ENCODE results near the gene POLR2M. TPM values are rescaled to one million over a fixed set of nuclear protein-coding genes. Genes with fewer than 3 reads are reported as not detected.

The POLR2M gene
- total RNA-seq, 1 experiment from 2014 or later, result 86.2 TPM

GRCh38 chr15:57697588-57697987, 8.9 kb upstream of the POLR2M start:
- Histone ChIP-seq H3K4me3 (replicated peaks in 1 of 2; ENCODE audit: low read depth in 1 of 2, low read length in 2 of 2) (no peak overlapping the region), H3K9ac (ENCODE audit: low read length) (no peak overlapping the region), H3K9me2 (ENCODE audit: insufficient read depth) (no peaks in the 10 kb centered on the region), H3K4me2 (ENCODE audit: low read length) (no peak overlapping the region), H2AFZ (ENCODE audit: low read depth, low read length, poor library complexity, severe bottlenecking) (no peak overlapping the region), H4K20me1 (ENCODE audit: insufficient read depth) (no peaks in the 10 kb centered on the region), H3K9me3 (ENCODE audit: control insufficient read depth in 1 of 2, insufficient read depth in 1 of 2, low read depth in 1 of 2, low read length in 2 of 2) (no peaks in the 10 kb centered on the region), H3K36me3 (ENCODE audit: control insufficient read depth in 1 of 2, insufficient read depth in 2 of 2, low read length in 2 of 2) (no peaks in the 10 kb centered on the region), H3K79me2 (ENCODE audit: insufficient read depth, low read length) (no peaks in the 10 kb centered on the region), H3K4me1 (ENCODE audit: control insufficient read depth in 1 of 2, insufficient read depth in 2 of 2, low read length in 2 of 2) (peaks cover 0 to 2% of the 10 kb centered on the region in 2 experiments; a peak in 1 of 4 replicates), H3K27ac (ENCODE audit: low read depth, low read length) (no peak overlapping the region), H3K27me3 (ENCODE audit: insufficient read depth, low read length) (no peaks in the 10 kb centered on the region)
- ChIA-PET CTCF (no interaction called here), RAD21 (ENCODE audit: low non-redundant PET in 1 of 2, low total read pairs in 2 of 2, uncharacterized antibody in 2 of 2, unreplicated experiment in 2 of 2) (no interaction called here), POLR2A (no interaction called here)
- no peak for DNase-seq (ENCODE audit: low read depth, low spot score)
- BruUV-seq (replicated peaks), result no TSS peak
- intact Hi-C loops (cut with micrococcal nuclease), result no loop called here
- TF ChIP-seq ATF3 (IDR thresholded peaks at IDR 0.05) (no peak), YY1 (IDR thresholded peaks at IDR 0.05; ENCODE audit: extremely low read depth, insufficient replicate concordance, low read depth, low read length) (no peak), ELF1 (IDR thresholded peaks at IDR 0.05; ENCODE audit: borderline replicate concordance, low read depth) (no peak), SRF (IDR thresholded peaks at IDR 0.05; ENCODE audit: low read depth) (no peak), ZBTB33 (IDR thresholded peaks at IDR 0.05; ENCODE audit: extremely low read depth, insufficient replicate concordance, low read length) (no peak), CEBPB (IDR thresholded peaks at IDR 0.05; ENCODE audit: low read depth) (no peak), EZH2 (IDR thresholded peaks at IDR 0.05) (no peak)
- no peak for ATAC-seq

GRCh38 chr15:57698243-57698642, 8.3 kb upstream of the POLR2M start:
- Histone ChIP-seq H3K27ac (ENCODE audit: low read depth, low read length) (no peak overlapping the region), H3K4me3 (replicated peaks in 1 of 2; ENCODE audit: low read depth in 1 of 2, low read length in 2 of 2) (no peak overlapping the region), H4K20me1 (ENCODE audit: insufficient read depth) (no peaks in the 10 kb centered on the region), H3K79me2 (ENCODE audit: insufficient read depth, low read length) (no peaks in the 10 kb centered on the region), H3K36me3 (ENCODE audit: control insufficient read depth in 1 of 2, insufficient read depth in 2 of 2, low read length in 2 of 2) (no peaks in the 10 kb centered on the region), H3K4me2 (ENCODE audit: low read length) (no peak overlapping the region), H3K27me3 (ENCODE audit: insufficient read depth, low read length) (no peaks in the 10 kb centered on the region), H2AFZ (ENCODE audit: low read depth, low read length, poor library complexity, severe bottlenecking) (no peak overlapping the region), H3K9me2 (ENCODE audit: insufficient read depth) (no peaks in the 10 kb centered on the region), H3K4me1 (ENCODE audit: control insufficient read depth in 1 of 2, insufficient read depth in 2 of 2, low read length in 2 of 2) (no peaks in the 10 kb centered on the region), H3K9me3 (ENCODE audit: control insufficient read depth in 1 of 2, insufficient read depth in 1 of 2, low read depth in 1 of 2, low read length in 2 of 2) (no peaks in the 10 kb centered on the region), H3K9ac (ENCODE audit: low read length) (no peak overlapping the region)
- RAD21 ChIA-PET (ENCODE audit: low non-redundant PET in 1 of 2, low total read pairs in 2 of 2, uncharacterized antibody in 2 of 2, unreplicated experiment in 2 of 2), result no interaction called here
- BruUV-seq (replicated peaks), result no TSS peak
- no peak for TF ChIP-seq CEBPB (IDR thresholded peaks at IDR 0.05; ENCODE audit: low read depth)
- TF ChIP-seq SRF (IDR thresholded peaks at IDR 0.05; ENCODE audit: low read depth), result no peak
- TF ChIP-seq POLR2AphosphoS5 (IDR thresholded peaks at IDR 0.05; ENCODE audit: low read depth, low read length), result no peak
- no peak for TF ChIP-seq FOSL1 (IDR thresholded peaks at IDR 0.05; ENCODE audit: low read depth)
- TF ChIP-seq JUND (IDR thresholded peaks at IDR 0.05), result no peak
- no peak for TF ChIP-seq TCF7L2 (IDR thresholded peaks at IDR 0.05; ENCODE audit: borderline replicate concordance, extremely low read depth, insufficient read depth, insufficient read length)
- no peak for TF ChIP-seq ZFX (IDR thresholded peaks at IDR 0.05)
- TF ChIP-seq POLR2A (IDR thresholded peaks at IDR 0.05; ENCODE audit: borderline replicate concordance, extremely low read depth, insufficient read depth, insufficient read length), result no peak
- TF ChIP-seq SIN3A (IDR thresholded peaks at IDR 0.05; ENCODE audit: low read depth), result no peak
- TF ChIP-seq MAX (IDR thresholded peaks at IDR 0.05), result no peak
- TF ChIP-seq RAD21 (IDR thresholded peaks at IDR 0.05; ENCODE audit: low read depth), result no peak
- no peak for TF ChIP-seq CBX3 (IDR thresholded peaks at IDR 0.05; ENCODE audit: low read depth)
- DNase-seq (ENCODE audit: low read depth, low spot score), result no peak
- no peak for ATAC-seq
- POLR2A ChIA-PET, result no interaction called here
- intact Hi-C loops (cut with micrococcal nuclease), result no loop called here
- CTCF ChIA-PET, result no interaction called here

Data from HCT116 (cell line).